Measurements from ENCODE around the gene STXBP6.

Gene STXBP6

GRCh38 chr14:24897793-24898192, 152.2 kb downstream of the STXBP6 start:
- no peak overlapping the region for H3K4me2 ChIP-seq (ENCODE audit: low read depth, low read length, poor library complexity, severe bottlenecking)
- H3K79me2 ChIP-seq (ENCODE audit: insufficient read depth, low read length): no peaks in the 10 kb centered on the region
- no peaks in the 10 kb centered on the region for H3K36me3 ChIP-seq (ENCODE audit: low read length)
- H2AFZ ChIP-seq (ENCODE audit: low read depth, low read length, severe bottlenecking): no peak overlapping the region
- no peak overlapping the region for H3K27ac ChIP-seq (ENCODE audit: low read depth, low read length)
- TF ChIP-seq CTCF (IDR thresholded peaks at IDR 0.05; ENCODE audit: insufficient read depth, low read length, poor library complexity, severe bottlenecking) (no peak), EZH2phosphoT487 (conservative IDR thresholded peaks at IDR 0.05; ENCODE audit: low read length) (no peak)
- no peak overlapping the region for H3K4me3 ChIP-seq (ENCODE audit: insufficient read depth, low read length, poor library complexity, severe bottlenecking)
- H3K9me2 ChIP-seq (replicated peaks; ENCODE audit: insufficient read depth, low read length): no peaks in the 10 kb centered on the region
- H3K9me3 ChIP-seq (ENCODE audit: insufficient read depth, low read length): no peaks in the 10 kb centered on the region
- H3F3A ChIP-seq (ENCODE audit: insufficient read depth): no peaks in the 10 kb centered on the region
- no peaks in the 10 kb centered on the region for H4K20me1 ChIP-seq (ENCODE audit: low read depth, low read length)
- no peaks in the 10 kb centered on the region for H3K27me3 ChIP-seq (ENCODE audit: low read length)
- no peak overlapping the region for H3K9ac ChIP-seq (ENCODE audit: low read length)

GRCh38 chr14:24895622-24896021, 154.3 kb downstream of the STXBP6 start:
- H3K9me3 ChIP-seq (ENCODE audit: insufficient read depth, low read length): peaks cover 5% of the 10 kb centered on the region; the same call in 1 of the 2 replicates
- no peaks in the 10 kb centered on the region for H3K27me3 ChIP-seq (ENCODE audit: low read length)
- no peaks in the 10 kb centered on the region for H3K79me2 ChIP-seq (ENCODE audit: insufficient read depth, low read length)
- H3K4me2 ChIP-seq (ENCODE audit: low read depth, low read length, poor library complexity, severe bottlenecking): no peak overlapping the region
- H3K4me3 ChIP-seq (ENCODE audit: insufficient read depth, low read length, poor library complexity, severe bottlenecking): no peak overlapping the region
- H4K20me1 ChIP-seq (ENCODE audit: low read depth, low read length): no peaks in the 10 kb centered on the region
- no peaks in the 10 kb centered on the region for H3K9me2 ChIP-seq (replicated peaks; ENCODE audit: insufficient read depth, low read length)
- H3K27ac ChIP-seq (ENCODE audit: low read depth, low read length): no peak overlapping the region
- H3K36me3 ChIP-seq (ENCODE audit: low read length): no peaks in the 10 kb centered on the region
- no peak overlapping the region for H2AFZ ChIP-seq (ENCODE audit: low read depth, low read length, severe bottlenecking)
- H3K9ac ChIP-seq (ENCODE audit: low read length): no peak overlapping the region
- TF ChIP-seq EZH2phosphoT487 (conservative IDR thresholded peaks at IDR 0.05; ENCODE audit: low read length): no peak
- no peak for TF ChIP-seq CTCF (IDR thresholded peaks at IDR 0.05; ENCODE audit: insufficient read depth, low read length, poor library complexity, severe bottlenecking)
- H3F3A ChIP-seq (ENCODE audit: insufficient read depth): no peaks in the 10 kb centered on the region

- no peaks in the 10 kb centered on the region for H3K36me3 ChIP-seq (ENCODE audit: low read length)
- TF ChIP-seq CTCF (IDR thresholded peaks at IDR 0.05; ENCODE audit: insufficient read depth, low read length, poor library complexity, severe bottlenecking) (no peak), EZH2phosphoT487 (conservative IDR thresholded peaks at IDR 0.05; ENCODE audit: low read length) (no peak)
- no peaks in the 10 kb centered on the region for H4K20me1 ChIP-seq (ENCODE audit: low read depth, low read length)
- H3K27ac ChIP-seq (ENCODE audit: low read depth, low read length): no peak overlapping the region
- no peak overlapping the region for H2AFZ ChIP-seq (ENCODE audit: low read depth, low read length, severe bottlenecking)
- peaks cover 5% of the 10 kb centered on the region; the same call in 1 of the 2 replicates for H3K9me3 ChIP-seq (ENCODE audit: insufficient read depth, low read length)
- H3K79me2 ChIP-seq (ENCODE audit: insufficient read depth, low read length): no peaks in the 10 kb centered on the region
- no peaks in the 10 kb centered on the region for H3K27me3 ChIP-seq (ENCODE audit: low read length)
- H3K4me2 ChIP-seq (ENCODE audit: low read depth, low read length, poor library complexity, severe bottlenecking): no peak overlapping the region
- no peak overlapping the region for H3K4me3 ChIP-seq (ENCODE audit: insufficient read depth, low read length, poor library complexity, severe bottlenecking)
- H3F3A ChIP-seq (ENCODE audit: insufficient read depth): no peaks in the 10 kb centered on the region
- no peak overlapping the region for H3K9ac ChIP-seq (ENCODE audit: low read length)
- H3K9me2 ChIP-seq (replicated peaks; ENCODE audit: insufficient read depth, low read length): no peaks in the 10 kb centered on the region
Measured at GRCh38 chr14:24895243-24895583, 154.7 kb downstream of the STXBP6 start.

All from SU-DHL-6 (cell line).